Chondrocyte (in vitro differentiated cells): ENCODE data around the gene RASD1. TPM values are rescaled to one million over a fixed set of nuclear protein-coding genes. Genes with fewer than 3 reads are reported as not detected.

ENCODE experiments used
- DNase-seq: peaks from one replicate; pipeline ENCODE4 v3.0.0; 2021; ENCODE audit warnings: mixed read lengths, low spot score
- H3K27ac Mint-ChIP-seq: one replicate; pipeline ENCODE4 v1.8.0; 2021; ENCODE audit warnings: mild to moderate bottlenecking, moderate library complexity, mixed read lengths; ENCODE audit not compliant: unreplicated experiment
- H3K27me3 Mint-ChIP-seq: 2 replicates; pipeline ENCODE4 v1.8.0; 2021; ENCODE audit warnings: low read depth, mixed read lengths
- H3K36me3 Mint-ChIP-seq: 2 replicates; pipeline ENCODE4 v1.8.0; 2021; ENCODE audit warnings: low read depth, mixed read lengths
- H3K4me1 Mint-ChIP-seq: 2 replicates; pipeline ENCODE4 v1.8.0; 2021; ENCODE audit warnings: low read depth, mild to moderate bottlenecking, mixed read lengths
- H3K4me3 Mint-ChIP-seq: one replicate; pipeline ENCODE4 v1.8.0; 2021; ENCODE audit warnings: mild to moderate bottlenecking, moderate library complexity, mixed read lengths; ENCODE audit not compliant: unreplicated experiment
- H3K9me3 Mint-ChIP-seq: 2 replicates; pipeline ENCODE4 v1.8.0; 2021; ENCODE audit warnings: low read depth, mixed read lengths
- CTCF ChIP-seq: fragments of 200-600 bp; sonication (generic); IDR thresholded peaks from 2 replicates; pipeline ENCODE4 v1.5.0; 2021; ENCODE audit warnings: antibody characterized with exemption, mild to moderate bottlenecking, moderate library complexity
- total RNA-seq: library from RNA; stranded (reverse); gene quantifications from 3 replicates; pipeline ENCODE4 v1.2.1, GENCODE V29; 2021

The RASD1 gene
- total RNA-seq, 1 donor from 2014 or later, result 0.42 TPM

- Mint-ChIP-seq H3K9me3 (no peaks in the 10 kb centered on the region), H3K27me3 (no peaks in the 10 kb centered on the region), H3K27ac (no peak overlapping the region), H3K4me3 (no peak overlapping the region), H3K36me3 (no peaks in the 10 kb centered on the region), H3K4me1 (peaks cover 8% of the 10 kb centered on the region)
- TF ChIP-seq CTCF, result no peak
- DNase-seq, result no peak
Measured at GRCh38 chr17:17531156-17531555, 35.0 kb upstream of the RASD1 start.

GRCh38 chr17:17528696-17529652 is 32.8 kb upstream of the RASD1 start:
- Mint-ChIP-seq H3K27me3 (no peaks in the 10 kb centered on the region), H3K36me3 (no peaks in the 10 kb centered on the region), H3K4me1 (peaks cover under 1% of the 10 kb centered on the region), H3K9me3 (no peaks in the 10 kb centered on the region), H3K4me3 (no peak overlapping the region), H3K27ac (no peak overlapping the region)
- TF ChIP-seq CTCF, result no peak
- DNase-seq, result no peak

GRCh38 chr17:17527956-17528500 is 31.8 kb upstream of the RASD1 start:
- Mint-ChIP-seq H3K9me3 (no peaks in the 10 kb centered on the region), H3K36me3 (no peaks in the 10 kb centered on the region), H3K27ac (no peak overlapping the region), H3K4me1 (peaks cover 9% of the 10 kb centered on the region), H3K27me3 (no peaks in the 10 kb centered on the region), H3K4me3 (no peak overlapping the region)
- no peak for DNase-seq
- TF ChIP-seq CTCF, result no peak

GRCh38 chr17:17527534-17527933 is 31.3 kb upstream of the RASD1 start:
- TF ChIP-seq CTCF, result no peak
- H3K27me3 Mint-ChIP-seq, result no peaks in the 10 kb centered on the region
- H3K4me1 Mint-ChIP-seq, result peaks cover 9% of the 10 kb centered on the region
- H3K9me3 Mint-ChIP-seq, result no peaks in the 10 kb centered on the region
- no peak overlapping the region for H3K27ac Mint-ChIP-seq
- H3K36me3 Mint-ChIP-seq, result no peaks in the 10 kb centered on the region
- no peak for DNase-seq
- no peak overlapping the region for H3K4me3 Mint-ChIP-seq

GRCh38 chr17:17526369-17526768 is 30.2 kb upstream of the RASD1 start:
- no peaks in the 10 kb centered on the region for H3K9me3 Mint-ChIP-seq
- no peaks in the 10 kb centered on the region for H3K36me3 Mint-ChIP-seq
- no peak for DNase-seq
- H3K27ac Mint-ChIP-seq, result no peak overlapping the region
- peaks cover 9% of the 10 kb centered on the region for H3K4me1 Mint-ChIP-seq
- H3K27me3 Mint-ChIP-seq, result no peaks in the 10 kb centered on the region
- no peak for TF ChIP-seq CTCF
- H3K4me3 Mint-ChIP-seq, result no peak overlapping the region
